ENCODE data around the gene PLEKHO2.

PLEKHO2 gene

GRCh38 chr15:64855205-64855975 is 13.7 kb downstream of the PLEKHO2 start:
- no peak for DNase-seq (ENCODE audit: low read depth in 2 of 3, low spot score in 2 of 3)

- DNase-seq (ENCODE audit: low read depth in 2 of 3, low spot score in 2 of 3): no peak
Observed at GRCh38 chr15:64856429-64857145, 14.9 kb downstream of the PLEKHO2 start.

- no peak for DNase-seq (ENCODE audit: low read depth in 2 of 3, low spot score in 2 of 3)
Observed at GRCh38 chr15:64857421-64857820, 15.7 kb downstream of the PLEKHO2 start.

- DNase-seq (ENCODE audit: low read depth in 2 of 3, low spot score in 2 of 3): no peak
Observed at GRCh38 chr15:64858021-64858575, 16.4 kb downstream of the PLEKHO2 start.

- DNase-seq (ENCODE audit: low read depth in 2 of 3, low spot score in 2 of 3): no peak
Observed at GRCh38 chr15:64859226-64859625, 17.5 kb downstream of the PLEKHO2 start.

- no peak for DNase-seq (ENCODE audit: low read depth in 2 of 3, low spot score in 2 of 3)
Observed at GRCh38 chr15:64861331-64861730, 19.6 kb downstream of the PLEKHO2 start.

- no peak for DNase-seq (ENCODE audit: low read depth in 2 of 3, low spot score in 2 of 3)
Observed at GRCh38 chr15:64861960-64862359, 20.2 kb downstream of the PLEKHO2 start.

GRCh38 chr15:64862408-64862807 is 20.7 kb downstream of the PLEKHO2 start:
- no peak for DNase-seq (ENCODE audit: low read depth in 2 of 3, low spot score in 2 of 3)

- DNase-seq (ENCODE audit: low read depth in 2 of 3, low spot score in 2 of 3): no peak
Observed at GRCh38 chr15:64864068-64864467, 22.4 kb downstream of the PLEKHO2 start.

GRCh38 chr15:64865126-64865997 is 23.6 kb downstream of the PLEKHO2 start:
- DNase-seq (ENCODE audit: low read depth in 2 of 3, low spot score in 2 of 3): no peak

- DNase-seq (ENCODE audit: low read depth in 2 of 3, low spot score in 2 of 3): no peak
Observed at GRCh38 chr15:64865998-64866520, 24.3 kb downstream of the PLEKHO2 start.

GRCh38 chr15:64869501-64869900 is 27.8 kb downstream of the PLEKHO2 start:
- no peak for DNase-seq (ENCODE audit: low read depth in 2 of 3, low spot score in 2 of 3)

GRCh38 chr15:64870353-64870752 is 28.6 kb downstream of the PLEKHO2 start:
- DNase-seq (ENCODE audit: low read depth in 2 of 3, low spot score in 2 of 3): no peak

- no peak for DNase-seq (ENCODE audit: low read depth in 2 of 3, low spot score in 2 of 3)
Observed at GRCh38 chr15:64875641-64876223, 34.0 kb downstream of the PLEKHO2 start.

- DNase-seq (ENCODE audit: low read depth in 2 of 3, low spot score in 2 of 3): no peak
Observed at GRCh38 chr15:64877435-64877834, 35.7 kb downstream of the PLEKHO2 start.

GRCh38 chr15:64878705-64879104 is 37.0 kb downstream of the PLEKHO2 start:
- no peak for DNase-seq (ENCODE audit: low read depth in 2 of 3, low spot score in 2 of 3)

GRCh38 chr15:64883100-64883581 is 41.4 kb downstream of the PLEKHO2 start:
- DNase-seq (ENCODE audit: low read depth in 2 of 3, low spot score in 2 of 3): no peak

- DNase-seq (ENCODE audit: low read depth in 2 of 3, low spot score in 2 of 3): peak in 1 of 3 experiments; percentile 61
Observed at GRCh38 chr15:64883997-64884511, 42.3 kb downstream of the PLEKHO2 start.

GRCh38 chr15:64884679-64885078 is 43.0 kb downstream of the PLEKHO2 start:
- no peak for DNase-seq (ENCODE audit: low read depth in 2 of 3, low spot score in 2 of 3)

- DNase-seq (ENCODE audit: low read depth in 2 of 3, low spot score in 2 of 3): no peak
Observed at GRCh38 chr15:64888336-64888735, 46.6 kb downstream of the PLEKHO2 start.
